HEK293T (cell line): ENCODE results near the gene TTC9.

ENCODE experiments used
- CTBP1 ChIP-seq: fragments of 450-650 bp; IDR thresholded peaks from 2 replicates; pipeline ENCODE4 v1.6.1; 2016; ENCODE audit warnings: borderline replicate concordance
- FOXK2 ChIP-seq: fragments of 450-650 bp; IDR thresholded peaks from 2 replicates; pipeline ENCODE4 v1.6.1; 2016; ENCODE audit warnings: mild to moderate bottlenecking
- FOXM1 ChIP-seq: fragments of 450-650 bp; IDR thresholded peaks from 2 replicates; pipeline ENCODE4 v1.6.1; 2017; ENCODE audit warnings: mild to moderate bottlenecking, borderline replicate concordance
- ZNF384 ChIP-seq: fragments of 450-650 bp; IDR thresholded peaks from 2 replicates; pipeline ENCODE4 v1.6.1; 2016

DNA sequence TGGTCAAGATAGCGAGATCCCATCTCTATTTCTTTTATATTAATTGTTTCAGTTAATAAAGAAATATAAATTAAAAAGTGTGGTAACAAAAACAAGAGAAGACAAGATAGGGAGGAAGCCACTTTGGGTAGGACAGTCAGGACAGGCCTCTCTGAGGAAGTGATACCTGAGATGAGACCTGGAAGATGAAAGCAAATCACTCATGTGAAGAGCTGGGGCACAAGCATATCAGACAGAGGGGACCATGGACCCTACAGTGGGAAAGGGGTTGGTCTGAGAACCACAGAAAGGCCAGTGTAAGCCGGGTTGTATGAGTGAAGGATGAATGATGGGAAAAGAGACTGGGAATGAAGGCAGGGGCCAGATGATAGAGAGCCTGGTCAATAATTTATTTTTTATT is 39.5 kb upstream of the TTC9 start:
- TF ChIP-seq FOXK2 (no peak), FOXM1 (no peak), CTBP1 (no peak), ZNF384 (no peak)
